K562 (cell line): ENCODE measurements around the gene CHIC2. TPM values are rescaled to one million over a fixed set of nuclear protein-coding genes. Genes with fewer than 3 reads are reported as not detected.

ENCODE experiments used
- ATAC-seq: fragments of 200-7000 bp; cut with Tn5 transposase; 3 replicates; pipeline ENCODE4 v1.9.1; 2020; ENCODE audit warnings: moderate library complexity
- BruUV-seq: library from RNA; stranded (reverse); fragments of 400-500 nt; replicated peaks from 2 replicates; lab custom pipeline; 2021; lab: Mats Ljungman, UMichigan
- CTCF ChIA-PET: fragments of 300-600 bp; formaldehyde crosslinking; extraction: SDS; loops from one replicate; lab custom pipeline; 2021; ENCODE audit warnings: low intra/inter-chr PET ratio; lab: Yijun Ruan, JAX
- POLR2A ChIA-PET: fragments of 300-600, 350-650 bp; sonication (Branson Sonifier 250); formaldehyde crosslinking; extraction: SDS; loops from one replicate; lab custom pipeline; 2021; ENCODE audit warnings: antibody characterized with exemption, inconsistent platforms; lab: Yijun Ruan, JAX
- DNase-seq, 4 experiments: peaks; one replicate each; pipeline versions ENCODE4 v3.0.0 to v3.0.0-alpha.2; 2011 to 2018; ENCODE audit warnings: low spot score in 3 of 4, mixed read lengths in 3 of 4; ENCODE audit errors: extremely low read depth in 1 of 4
- FAIRE-seq: peaks from 2 replicates; lab custom pipeline; 2011; peaks lifted over from hg19 to GRCh38; lab: Jason Lieb, UNC
- H2AFZ ChIP-seq: 2 replicates; pipeline ENCODE4 v1.6.0; 2011; ENCODE audit warnings: low read depth, low read length, control low read depth, inconsistent platforms
- H3K27ac ChIP-seq: fragments of 200-600 bp; 3 replicates; pipeline ENCODE4 v1.8.0; 2011; ENCODE audit warnings: low read depth, mild to moderate bottlenecking, control low read depth, inconsistent platforms, low read length, moderate library complexity, mixed read lengths; ENCODE audit errors: extremely low read depth
- H3K27me3 ChIP-seq, 2 experiments: fragments of 300-600 bp in 1 of 2; 2 replicates in 1 of 2; 3 replicates in 1 of 2; pipeline versions ENCODE4 v1.6.0 to v1.8.0; 2011; ENCODE audit warnings: inconsistent platforms in 2 of 2, low read length in 2 of 2, mild to moderate bottlenecking in 1 of 2, mixed read lengths in 1 of 2, moderate library complexity in 1 of 2; ENCODE audit not compliant: control insufficient read depth in 2 of 2, insufficient read depth in 2 of 2
- H3K36me3 ChIP-seq: fragments of 300-600 bp; 3 replicates; pipeline ENCODE4 v1.8.0; 2011; ENCODE audit warnings: mild to moderate bottlenecking, low read length, inconsistent platforms; ENCODE audit not compliant: control insufficient read depth, insufficient read depth
- H3K4me1 ChIP-seq, 2 experiments: fragments of 200-600 bp in 1 of 2; replicated peaks in 1 of 2; 2 replicates in 1 of 2; 3 replicates in 1 of 2; pipeline versions ENCODE4 v1.5.1 to v1.8.0; 2011; ENCODE audit warnings: inconsistent platforms in 2 of 2, low read length in 2 of 2, mild to moderate bottlenecking in 1 of 2, mixed read lengths in 1 of 2, moderate library complexity in 1 of 2; ENCODE audit not compliant: control insufficient read depth in 2 of 2, insufficient read depth in 2 of 2
- H3K4me2 ChIP-seq: 2 replicates; pipeline ENCODE4 v1.6.1; 2011; ENCODE audit warnings: low read length, control low read depth, inconsistent platforms, mixed read lengths; ENCODE audit not compliant: insufficient read depth
- H3K4me3 ChIP-seq: fragments of 200-600 bp; sonication (generic), shearing (Covaris generic); 2 replicates; pipeline ENCODE4 v1.5.1; 2016; ENCODE audit warnings: control low read depth, inconsistent platforms
- H3K79me2 ChIP-seq: fragments of 200-600 bp; 3 replicates; pipeline ENCODE4 v1.8.0; 2011; ENCODE audit warnings: low read length, inconsistent platforms; ENCODE audit not compliant: control insufficient read depth, insufficient read depth
- H3K9ac ChIP-seq, 2 experiments: 2 replicates each; pipeline versions ENCODE4 v1.6.0 to v1.6.1; 2011; ENCODE audit warnings: low read depth in 2 of 2, low read length in 2 of 2, control low read depth in 1 of 2, inconsistent platforms in 1 of 2, mild to moderate bottlenecking in 1 of 2, mixed read lengths in 1 of 2; ENCODE audit not compliant: insufficient read depth in 1 of 2
- H3K9me1 ChIP-seq: one replicate; pipeline ENCODE4 v1.6.0; 2011; ENCODE audit warnings: inconsistent platforms, mild to moderate bottlenecking, low read length, moderate library complexity; ENCODE audit not compliant: control insufficient read depth, insufficient read depth
- H3K9me3 ChIP-seq: replicated peaks from 2 replicates; pipeline ENCODE4 v1.5.1; 2011; ENCODE audit warnings: low read depth, low read length, inconsistent platforms; ENCODE audit not compliant: control insufficient read depth, insufficient read depth
- H4K20me1 ChIP-seq: replicated peaks from 2 replicates; pipeline ENCODE4 v1.6.1; 2011; ENCODE audit warnings: low read length, inconsistent platforms, mixed read lengths; ENCODE audit not compliant: control insufficient read depth, insufficient read depth
- EGR1 ChIP-seq: fragments of 450-650 bp; conservative IDR thresholded peaks from 2 replicates; pipeline ENCODE4 v1.6.1; 2017; ENCODE audit warnings: mild to moderate bottlenecking
- FOXJ2 ChIP-seq: fragments of 200-800 bp; sonication (Bioruptor generic); IDR thresholded peaks from 2 replicates; pipeline ENCODE4 v1.6.1; 2016; ENCODE audit warnings: missing genetic modification characterization, missing compliant biosample characterization
- HDAC1 ChIP-seq, 2 experiments: fragments of 450-650 bp; IDR thresholded peaks; 2 replicates each; pipeline ENCODE4 v1.6.1; 2016 to 2017; ENCODE audit warnings: inconsistent platforms in 1 of 2, mild to moderate bottlenecking in 1 of 2, moderate library complexity in 1 of 2
- JUNB ChIP-seq: fragments of 450-650 bp; formaldehyde crosslinking; conservative IDR thresholded peaks from 2 replicates; pipeline ENCODE4 v1.4.0; 2020; ENCODE audit warnings: mild to moderate bottlenecking
- MTA1 ChIP-seq: fragments of 450-650 bp; IDR thresholded peaks from 2 replicates; pipeline ENCODE4 v1.6.1; 2017; ENCODE audit warnings: borderline replicate concordance
- RBFOX2 ChIP-seq: fragments of 200-400 bp; formaldehyde crosslinking; IDR thresholded peaks from 2 replicates; pipeline ENCODE4 v1.6.1; 2017; ENCODE audit warnings: low read depth, mild to moderate bottlenecking, low read length, moderate library complexity
- SMAD4 ChIP-seq: fragments of 250-450 bp; sonication (Bioruptor Pico); conservative IDR thresholded peaks from 2 replicates; pipeline ENCODE4 v1.8.0; 2021; ENCODE audit warnings: inconsistent platforms, mild to moderate bottlenecking, moderate library complexity
- SMARCA4 ChIP-seq: fragments of 450-650 bp; IDR thresholded peaks from 2 replicates; pipeline ENCODE4 v1.6.1; 2016
- SMARCA5 ChIP-seq: fragments of 450-650 bp; IDR thresholded peaks from 2 replicates; pipeline ENCODE4 v1.6.1; 2016
- ZNF175 ChIP-seq: fragments of 200-800 bp; sonication (Bioruptor generic); IDR thresholded peaks from 2 replicates; pipeline ENCODE4 v1.6.1; 2016; ENCODE audit warnings: low read depth, mild to moderate bottlenecking, missing genetic modification characterization, missing compliant biosample characterization
- ZNF263 ChIP-seq: sonication (generic); formaldehyde crosslinking; IDR thresholded peaks from 2 replicates; pipeline ENCODE4 v1.8.0; 2022; ENCODE audit warnings: mild to moderate bottlenecking, missing genetic modification reagents, borderline replicate concordance
- WGBS: fragments of 100-300 bp; shearing (Covaris generic); methylation state at CpG from one replicate; pipeline ENCODE4 v1.1.6; 2016; ENCODE audit warnings: low coverage, mixed read lengths; ENCODE audit not compliant: insufficient coverage; ENCODE audit errors: missing lambda C conversion rate; 5-methylcytosine and 5-hydroxymethylcytosine counted together
- in situ Hi-C: fragments of 300-500 bp; cut with MboI; formaldehyde crosslinking; loops from 4 replicates; pipeline ENCODE4 v1.15.0; 2018; ENCODE audit warnings: inconsistent platforms, mixed read lengths
- intact Hi-C: fragments of 100-400 bp; cut with micrococcal nuclease; formaldehyde crosslinking; loops from 2 replicates; pipeline ENCODE4 v1.14.2; 2022
- polyA plus RNA-seq, 8 experiments: library from polyadenylated mRNA; depleted of rRNA in 4 of 8; stranded (reverse) in 5 of 8; unstranded in 3 of 8; fragments of >200 nt; fragmentation: Nextera tagmentation in 2 of 8; fragmentation: Illumina TruSeq in 1 of 8; extraction: Ambion mirVana in 2 of 8; extraction: Trizol in 1 of 8; gene quantifications; 2 replicates each; pipeline versions ENCODE4 v1.2.1 to v1.2.3, GENCODE V29; 2011 to 2014; ENCODE audit warnings: inconsistent platforms in 1 of 8, missing spikeins in 1 of 8
- total RNA-seq, 7 experiments: library from RNA; depleted of rRNA in 6 of 7; stranded (reverse); fragments of >200 nt in 6 of 7; fragmentation: Illumina TruSeq in 2 of 7; extraction: Trizol in 2 of 7; gene quantifications; 2 replicates each; pipeline versions ENCODE4 v1.2.1 to v1.2.3, GENCODE V29; 2011 to 2021; ENCODE audit warnings: low replicate concordance in 1 of 7
- TF ChIP-seq, protein P1 (sequence below): fragments of 450-650 bp; formaldehyde crosslinking; IDR thresholded peaks from 2 replicates; pipeline ENCODE4 v1.4.0; 2022; ENCODE audit warnings: missing genetic modification characterization
- TF ChIP-seq, protein P2 (sequence below): IDR thresholded peaks from 2 replicates; pipeline ENCODE4 v1.6.1; 2016; ENCODE audit warnings: missing genetic modification characterization, missing compliant biosample characterization
- TF ChIP-seq, protein P3 (sequence below): fragments of 450-650 bp; IDR thresholded peaks from 2 replicates; pipeline ENCODE4 v1.7.0; 2016; ENCODE audit warnings: borderline replicate concordance
- TF ChIP-seq, protein P4 (sequence below): fragments of 250-450 bp; sonication (Bioruptor Pico); IDR thresholded peaks from 2 replicates; pipeline ENCODE4 v1.5.0; 2021

The CHIC2 gene
- total and polyA plus RNA-seq, 9 of the 15 experiments (the other 6 are each of a cell fraction or from before 2014, with no cell fraction given): 0.89 to 25.1 (median 12.1) TPM

DNA sequence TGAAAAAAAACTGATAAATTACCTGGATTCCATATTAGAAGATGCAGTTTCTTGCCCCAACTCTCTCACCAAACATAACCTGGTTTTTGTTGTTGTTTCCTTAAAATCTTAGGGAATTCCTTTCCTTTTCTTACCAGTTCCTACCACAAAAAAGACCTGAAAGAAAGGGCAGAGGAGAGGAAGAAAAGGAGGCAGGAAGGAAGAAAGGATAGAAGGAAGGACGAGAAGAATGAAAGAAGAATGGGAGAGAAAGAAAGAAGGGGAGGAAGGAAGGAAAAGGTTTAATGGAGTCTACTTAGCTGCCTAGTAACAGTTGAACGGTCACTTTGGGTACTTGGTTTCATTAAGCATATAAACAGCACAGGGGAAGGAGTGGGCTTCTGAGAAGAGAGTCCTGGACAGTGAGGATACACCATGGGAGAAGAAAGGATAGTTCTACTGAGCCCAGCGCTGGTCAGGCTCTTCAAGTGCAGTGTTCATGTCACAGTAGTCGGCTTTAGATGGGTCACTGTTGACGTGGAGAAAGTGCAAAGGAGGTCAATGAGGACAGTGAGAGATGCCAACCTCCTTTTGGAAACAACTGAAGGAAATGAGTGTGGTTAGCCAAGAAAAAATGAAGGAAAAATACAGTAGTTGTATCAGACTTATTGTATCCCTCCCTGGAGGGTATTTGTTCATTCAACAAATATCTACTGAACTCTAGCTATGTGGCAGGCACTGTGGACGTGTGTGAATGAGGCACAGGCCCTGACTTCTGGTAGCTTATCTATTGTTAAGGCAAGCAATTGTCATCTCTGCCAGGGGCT lies 1.1 kb upstream of the CHIC2 start:
- intact Hi-C loops (no loop called here), in situ Hi-C loops (no loop called here)
- CTCF ChIA-PET: interaction anchor here (0.6 kb wide), 1 partner anchor 16 kb away, joined by 4 read pairs; no protein-coding TSS in a partner anchor
- peaks cover 7 to 29% of the 10 kb centered on the region in 2 experiments for H3K4me1 ChIP-seq
- H3K9ac ChIP-seq: peak overlapping the region in 1 of 2 experiments; percentile 71; a peak in 2 of 4 replicates
- BruUV-seq: no TSS peak
- TF ChIP-seq JUNB (CRISPR knock-in tag): no peak
- TF ChIP-seq, protein P1, sequence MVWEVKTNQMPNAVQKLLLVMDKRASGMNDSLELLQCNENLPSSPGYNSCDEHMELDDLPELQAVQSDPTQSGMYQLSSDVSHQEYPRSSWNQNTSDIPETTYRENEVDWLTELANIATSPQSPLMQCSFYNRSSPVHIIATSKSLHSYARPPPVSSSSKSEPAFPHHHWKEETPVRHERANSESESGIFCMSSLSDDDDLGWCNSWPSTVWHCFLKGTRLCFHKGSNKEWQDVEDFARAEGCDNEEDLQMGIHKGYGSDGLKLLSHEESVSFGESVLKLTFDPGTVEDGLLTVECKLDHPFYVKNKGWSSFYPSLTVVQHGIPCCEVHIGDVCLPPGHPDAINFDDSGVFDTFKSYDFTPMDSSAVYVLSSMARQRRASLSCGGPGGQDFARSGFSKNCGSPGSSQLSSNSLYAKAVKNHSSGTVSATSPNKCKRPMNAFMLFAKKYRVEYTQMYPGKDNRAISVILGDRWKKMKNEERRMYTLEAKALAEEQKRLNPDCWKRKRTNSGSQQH (CRISPR knock-in tag): peak; percentile 55; the same call in 1 of the 2 replicates
- 0 out of 2 replicates have a peak, but pooled peaks have one; percentile 36 for TF ChIP-seq SMARCA5
- TF ChIP-seq, protein P2, sequence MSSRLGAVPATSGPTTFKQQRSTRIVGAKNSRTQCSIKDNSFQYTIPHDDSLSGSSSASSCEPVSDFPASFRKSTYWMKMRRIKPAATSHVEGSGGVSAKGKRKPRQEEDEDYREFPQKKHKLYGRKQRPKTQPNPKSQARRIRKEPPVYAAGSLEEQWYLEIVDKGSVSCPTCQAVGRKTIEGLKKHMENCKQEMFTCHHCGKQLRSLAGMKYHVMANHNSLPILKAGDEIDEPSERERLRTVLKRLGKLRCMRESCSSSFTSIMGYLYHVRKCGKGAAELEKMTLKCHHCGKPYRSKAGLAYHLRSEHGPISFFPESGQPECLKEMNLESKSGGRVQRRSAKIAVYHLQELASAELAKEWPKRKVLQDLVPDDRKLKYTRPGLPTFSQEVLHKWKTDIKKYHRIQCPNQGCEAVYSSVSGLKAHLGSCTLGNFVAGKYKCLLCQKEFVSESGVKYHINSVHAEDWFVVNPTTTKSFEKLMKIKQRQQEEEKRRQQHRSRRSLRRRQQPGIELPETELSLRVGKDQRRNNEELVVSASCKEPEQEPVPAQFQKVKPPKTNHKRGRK: peak; percentile 78
- TF ChIP-seq EGR1: 0 out of 2 replicates have a peak, but pooled peaks have one; percentile 7
- TF ChIP-seq RBFOX2: no peak
- TF ChIP-seq ZNF263 (CRISPR knock-in tag): no peak
- peak; percentile 40; the same call in 1 of the 2 replicates for TF ChIP-seq MTA1
- TF ChIP-seq SMAD4 (CRISPR knock-in tag): no peak
- no peak for TF ChIP-seq FOXJ2 (tag)
- TF ChIP-seq HDAC1 (IDR thresholded peaks at IDR 0.05): peak in 1 of 2 experiments; percentile 57; a peak in 1 of 4 replicates
- 0 out of 2 replicates have a peak, but pooled peaks have one; percentile 4 for TF ChIP-seq SMARCA4
- TF ChIP-seq ZNF175 (CRISPR knock-in tag): no peak
- TF ChIP-seq, protein P3, sequence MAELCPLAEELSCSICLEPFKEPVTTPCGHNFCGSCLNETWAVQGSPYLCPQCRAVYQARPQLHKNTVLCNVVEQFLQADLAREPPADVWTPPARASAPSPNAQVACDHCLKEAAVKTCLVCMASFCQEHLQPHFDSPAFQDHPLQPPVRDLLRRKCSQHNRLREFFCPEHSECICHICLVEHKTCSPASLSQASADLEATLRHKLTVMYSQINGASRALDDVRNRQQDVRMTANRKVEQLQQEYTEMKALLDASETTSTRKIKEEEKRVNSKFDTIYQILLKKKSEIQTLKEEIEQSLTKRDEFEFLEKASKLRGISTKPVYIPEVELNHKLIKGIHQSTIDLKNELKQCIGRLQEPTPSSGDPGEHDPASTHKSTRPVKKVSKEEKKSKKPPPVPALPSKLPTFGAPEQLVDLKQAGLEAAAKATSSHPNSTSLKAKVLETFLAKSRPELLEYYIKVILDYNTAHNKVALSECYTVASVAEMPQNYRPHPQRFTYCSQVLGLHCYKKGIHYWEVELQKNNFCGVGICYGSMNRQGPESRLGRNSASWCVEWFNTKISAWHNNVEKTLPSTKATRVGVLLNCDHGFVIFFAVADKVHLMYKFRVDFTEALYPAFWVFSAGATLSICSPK: 0 out of 2 replicates have a peak, but pooled peaks have one; percentile 61
- TF ChIP-seq, protein P4, sequence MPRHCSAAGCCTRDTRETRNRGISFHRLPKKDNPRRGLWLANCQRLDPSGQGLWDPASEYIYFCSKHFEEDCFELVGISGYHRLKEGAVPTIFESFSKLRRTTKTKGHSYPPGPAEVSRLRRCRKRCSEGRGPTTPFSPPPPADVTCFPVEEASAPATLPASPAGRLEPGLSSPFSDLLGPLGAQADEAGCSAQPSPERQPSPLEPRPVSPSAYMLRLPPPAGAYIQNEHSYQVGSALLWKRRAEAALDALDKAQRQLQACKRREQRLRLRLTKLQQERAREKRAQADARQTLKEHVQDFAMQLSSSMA: no peak
- TF ChIP-seq, all 486 proteins: peak for 8
- peak overlapping the region; percentile 85 for H3K27ac ChIP-seq
- no peaks in the 10 kb centered on the region for H3K27me3 ChIP-seq
- WGBS: 46% methylated on average over 5 of the region's 6 CpGs
- peak overlapping the region; percentile 76; the same call in 1 of the 2 replicates for H3K4me2 ChIP-seq
- FAIRE-seq (no peak), ATAC-seq (no peak), DNase-seq (peak in 1 of 4 experiments; percentile 23)
- H4K20me1 ChIP-seq: no peaks in the 10 kb centered on the region
- peaks cover 39% of the 10 kb centered on the region for H3K79me2 ChIP-seq
- POLR2A ChIA-PET: interaction anchor here (1.7 kb wide), 2 partner anchors 8 to 33 kb away, joined by 3 to 8 read pairs; no protein-coding TSS in a partner anchor
- H3K36me3 ChIP-seq: no peaks in the 10 kb centered on the region
- peak overlapping the region; percentile 79 for H2AFZ ChIP-seq
- H3K4me3 ChIP-seq: peak overlapping the region; percentile 92
- H3K9me3 ChIP-seq: no peaks in the 10 kb centered on the region
- no peaks in the 10 kb centered on the region for H3K9me1 ChIP-seq
